ENCODE results near the gene TRIM2. TPM values are rescaled to one million over a fixed set of nuclear protein-coding genes. Genes with fewer than 3 reads are reported as not detected.

TRIM2 gene
- total and polyA plus RNA-seq, 2 of the 8 experiments (the other 6 are each of a cell fraction or from before 2014, with no cell fraction given): 34.0 to 59.8 TPM

DNA sequence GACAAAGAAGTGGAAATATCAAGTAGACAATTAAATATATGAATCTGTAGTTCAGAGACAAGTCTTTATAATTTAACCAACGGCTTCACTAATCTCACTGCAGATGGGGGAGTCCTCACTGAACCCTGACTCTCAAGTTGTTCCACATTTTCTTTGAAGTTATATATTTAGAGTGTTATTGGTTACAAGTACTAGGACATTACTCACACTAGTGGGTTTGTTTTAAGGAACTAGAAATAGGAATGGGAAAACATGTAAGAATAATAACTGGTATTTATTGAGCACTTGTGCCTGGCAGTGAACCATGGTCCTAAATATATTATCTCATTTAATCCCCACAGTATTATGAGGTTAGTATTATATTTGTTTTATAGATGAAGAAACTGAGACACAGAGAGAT is 162.2 kb downstream of the TRIM2 start (continued):
- TF ChIP-seq CHD7 (IDR thresholded peaks at IDR 0.05; ENCODE audit: insufficient replicate concordance, low read length): no peak
- TF ChIP-seq, protein P1, sequence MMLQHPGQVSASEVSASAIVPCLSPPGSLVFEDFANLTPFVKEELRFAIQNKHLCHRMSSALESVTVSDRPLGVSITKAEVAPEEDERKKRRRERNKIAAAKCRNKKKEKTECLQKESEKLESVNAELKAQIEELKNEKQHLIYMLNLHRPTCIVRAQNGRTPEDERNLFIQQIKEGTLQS (IDR thresholded peaks at IDR 0.05; ENCODE audit: insufficient read depth, low read depth, low read length): no peak
- no peak for TF ChIP-seq CBX8 (IDR thresholded peaks at IDR 0.05; ENCODE audit: borderline replicate concordance, low read depth, low read length)
- TF ChIP-seq FOSL1 (IDR thresholded peaks at IDR 0.05; ENCODE audit: insufficient read depth, low read depth, low read length): no peak
- TF ChIP-seq KDM4A (IDR thresholded peaks at IDR 0.05; ENCODE audit: low read depth, low read length, severe bottlenecking): no peak
- no peak for TF ChIP-seq RXRA (IDR thresholded peaks at IDR 0.05; ENCODE audit: insufficient read depth, low read depth, low read length)
- no peak for TF ChIP-seq YY1 (IDR thresholded peaks at IDR 0.05; ENCODE audit: low read depth, low read length)
- no peak for TF ChIP-seq HDAC2 (IDR thresholded peaks at IDR 0.05; ENCODE audit: borderline replicate concordance in 1 of 2, low read depth in 2 of 2, low read length in 2 of 2)
- no peak for TF ChIP-seq RAD21 (IDR thresholded peaks at IDR 0.05 in 1 of 2, conservative IDR thresholded peaks at IDR 0.05 in 1 of 2; ENCODE audit: low read depth in 2 of 2, low read length in 2 of 2)
- no peak for TF ChIP-seq CTBP2 (IDR thresholded peaks at IDR 0.05; ENCODE audit: borderline replicate concordance, insufficient read depth, insufficient read length, low read length)
